Measurements from ENCODE around the gene HNRNPAB. TPM values are rescaled to one million over a fixed set of nuclear protein-coding genes. Genes with fewer than 3 reads are reported as not detected.

Gene HNRNPAB
- total and polyA plus RNA-seq, 9 of the 15 experiments (the other 6 are each of a cell fraction or from before 2014, with no cell fraction given) = 34.6 to 425 (median 236) TPM

- TF ChIP-seq ETV6 (IDR thresholded peaks at IDR 0.05; ENCODE audit: borderline replicate concordance in 1 of 2, low read depth in 2 of 2, low read length in 1 of 2) (no peak), ETV6 (CRISPR knock-in tag; IDR thresholded peaks at IDR 0.05; ENCODE audit: borderline replicate concordance) (no peak), RAD51 (IDR thresholded peaks at IDR 0.05; ENCODE audit: borderline replicate concordance, low read depth) (peak; percentile 90), DACH1 (IDR thresholded peaks at IDR 0.05; ENCODE audit: partially characterized antibody) (no peak), ZNF175 (CRISPR knock-in tag; IDR thresholded peaks at IDR 0.05; ENCODE audit: low read depth) (0 out of 2 replicates have a peak, but pooled peaks have one; percentile 28), FOXA3 (CRISPR knock-in tag; conservative IDR thresholded peaks at IDR 0.05 in 1 of 2, IDR thresholded peaks at IDR 0.05 in 1 of 2) (no peak), ZNF124 (CRISPR knock-in tag; IDR thresholded peaks at IDR 0.05) (no peak), TAF1 (IDR thresholded peaks at IDR 0.05; ENCODE audit: control insufficient read depth, extremely low read depth, insufficient read depth, low read length, severe bottlenecking) (no peak), SRSF1 (IDR thresholded peaks at IDR 0.05; ENCODE audit: low read depth, low read length) (no peak), NCOA1 (IDR thresholded peaks at IDR 0.05; ENCODE audit: low read depth) (no peak), FOSL1 (tag; conservative IDR thresholded peaks at IDR 0.05) (no peak), KLF6 (CRISPR knock-in tag; IDR thresholded peaks at IDR 0.05; ENCODE audit: borderline replicate concordance) (no peak), NFIC (IDR thresholded peaks at IDR 0.05) (peak; percentile 82), CSDE1 (IDR thresholded peaks at IDR 0.05) (no peak), ZNF280B (CRISPR knock-in tag; IDR thresholded peaks at IDR 0.05) (no peak), VEZF1 (CRISPR knock-in tag; IDR thresholded peaks at IDR 0.05) (peak; percentile 29), XRCC4 (IDR thresholded peaks at IDR 0.05; ENCODE audit: extremely low read depth, insufficient read depth, insufficient read length) (no peak), RBM15 (IDR thresholded peaks at IDR 0.05; ENCODE audit: insufficient read depth, low read length) (no peak), ATF1 (CRISPR knock-in tag; IDR thresholded peaks at IDR 0.05) (no peak), ATF1 (tag; IDR thresholded peaks at IDR 0.05) (no peak), SAP30 (IDR thresholded peaks at IDR 0.05; ENCODE audit: borderline replicate concordance, insufficient read depth, low read depth, low read length, poor library complexity, severe bottlenecking) (no peak), ZSCAN29 (IDR thresholded peaks at IDR 0.05) (no peak), RHOXF2B (CRISPR knock-in tag; conservative IDR thresholded peaks at IDR 0.05) (no peak), PTTG1 (tag; IDR thresholded peaks at IDR 0.05; ENCODE audit: low read depth) (no peak), ZNF507 (tag; conservative IDR thresholded peaks at IDR 0.05) (no peak), NCOA6 (IDR thresholded peaks at IDR 0.05) (no peak), TGIF2 (CRISPR knock-in tag; IDR thresholded peaks at IDR 0.05) (no peak), MITF (IDR thresholded peaks at IDR 0.05) (peak; percentile 47; the same call in 1 of the 2 replicates)
Measured at GRCh38 chr5:178236679-178237078, 32.3 kb downstream of the HNRNPAB start (continued).

All from K562 (cell line).